ENCODE measurements around the gene CAP2. TPM values are rescaled to one million over a fixed set of nuclear protein-coding genes. Genes with fewer than 3 reads are reported as not detected.
A peak's percentile ranks its signal among the peaks of the same experiment; 100 is the strongest.

Gene CAP2
- total RNA-seq, 1 experiment from 2014 or later, result 11.5 TPM

GRCh38 chr6:17454316-17455005 is 61.1 kb downstream of the CAP2 start:
- no peak overlapping the region for H2BK20ac ChIP-seq (ENCODE audit: low read depth, low read length, poor library complexity, severe bottlenecking)
- H3T11ph ChIP-seq (ENCODE audit: low read length), result no peak overlapping the region
- H3K79me2 ChIP-seq (ENCODE audit: insufficient read depth, low read length), result no peaks in the 10 kb centered on the region
- no peaks in the 10 kb centered on the region for H3K9me3 ChIP-seq (ENCODE audit: control insufficient read depth, low read depth, low read length)
- H3K27ac Mint-ChIP-seq, result 0 out of 7 replicates have a peak overlapping the region, but pooled peaks of 2 of the 3 experiments have one; percentile 3 to 4
- WGBS (ENCODE audit: extremely low coverage, insufficient read length, low lambda C conversion rate), result no CpG with 5 or more reads among the region's 7 CpGs
- H4K5ac ChIP-seq (ENCODE audit: insufficient read length, low read depth, low read length), result no peak overlapping the region
- H4K8ac ChIP-seq (replicated peaks; ENCODE audit: insufficient read length, low read depth, low read length), result no peak overlapping the region
- no peaks in the 10 kb centered on the region for H3K23me2 ChIP-seq (ENCODE audit: insufficient read length, low read depth, low read length, poor library complexity, severe bottlenecking)
- no peak overlapping the region for H2AK5ac ChIP-seq (ENCODE audit: insufficient read length, low read length)
- no peaks in the 10 kb centered on the region for H3K9me3 Mint-ChIP-seq
- H3K14ac ChIP-seq (ENCODE audit: insufficient read depth, low read length), result no peak overlapping the region
- no peak overlapping the region for H2BK12ac ChIP-seq (ENCODE audit: insufficient read length, low read depth, low read length)
- H3K18ac ChIP-seq (ENCODE audit: insufficient read length, low read depth, low read length), result no peak overlapping the region
- peaks cover 0 to 4% (median 0%) of the 10 kb centered on the region in 3 experiments; a peak in 3 of 7 replicates for H3K36me3 Mint-ChIP-seq (ENCODE audit: insufficient read depth in 1 of 3, low read depth in 3 of 3)
- H2BK15ac ChIP-seq (ENCODE audit: low read depth, low read length), result no peak overlapping the region
- H4K20me1 ChIP-seq (ENCODE audit: control insufficient read depth, insufficient read depth, insufficient read length), result no peaks in the 10 kb centered on the region
- H3K23ac ChIP-seq (ENCODE audit: insufficient read length, low read depth, low read length), result no peak overlapping the region
- no peak overlapping the region for H3K4me3 Mint-ChIP-seq
- no peak overlapping the region for H2BK120ac ChIP-seq (ENCODE audit: low read depth, low read length, poor library complexity, severe bottlenecking)
- H3K4me2 ChIP-seq (ENCODE audit: insufficient read depth, insufficient read length, low read length), result no peak overlapping the region
- H3K27me3 ChIP-seq (ENCODE audit: insufficient read depth, low read length), result no peaks in the 10 kb centered on the region
- no peaks in the 10 kb centered on the region for H3K79me1 ChIP-seq (ENCODE audit: insufficient read depth, low read depth, low read length, poor library complexity, severe bottlenecking)
- no peak overlapping the region for H3K27ac ChIP-seq (ENCODE audit: insufficient read length, low read depth, low read length)
- no peak for TF ChIP-seq CTCF (conservative IDR thresholded peaks at IDR 0.05)
- H2BK5ac ChIP-seq (ENCODE audit: insufficient read length, low read length), result no peak overlapping the region
- no peak overlapping the region for H3K56ac ChIP-seq (ENCODE audit: insufficient read length, low read depth, low read length)
- H4K91ac ChIP-seq (ENCODE audit: insufficient read length, low read depth, low read length), result no peak overlapping the region
- H3K27me3 Mint-ChIP-seq (ENCODE audit: low read depth), result no peaks in the 10 kb centered on the region
- peaks cover 13 to 15% of the 10 kb centered on the region in 2 experiments for H3K4me1 Mint-ChIP-seq
- no peak overlapping the region for H3K9ac ChIP-seq (ENCODE audit: extremely low read depth, insufficient read length, low read length)
- no peak overlapping the region for H3K4ac ChIP-seq (ENCODE audit: low read depth, low read length)
- no peak for DNase-seq
- no peak overlapping the region for H2AFZ ChIP-seq (ENCODE audit: low read length)
- H3K4me1 ChIP-seq (ENCODE audit: insufficient read depth, low read length), result no peaks in the 10 kb centered on the region; the same call in 1 of the 2 replicates
